Cerebellar nuclear complex (tissue), 1 donor: ENCODE measurements around the gene SPESP1.

ENCODE experiments used
- DNase-seq, 2 experiments: peaks; one replicate each; lab custom pipeline; 2025; lab: John Stamatoyannopoulos, UW

SPESP1 gene

DNA sequence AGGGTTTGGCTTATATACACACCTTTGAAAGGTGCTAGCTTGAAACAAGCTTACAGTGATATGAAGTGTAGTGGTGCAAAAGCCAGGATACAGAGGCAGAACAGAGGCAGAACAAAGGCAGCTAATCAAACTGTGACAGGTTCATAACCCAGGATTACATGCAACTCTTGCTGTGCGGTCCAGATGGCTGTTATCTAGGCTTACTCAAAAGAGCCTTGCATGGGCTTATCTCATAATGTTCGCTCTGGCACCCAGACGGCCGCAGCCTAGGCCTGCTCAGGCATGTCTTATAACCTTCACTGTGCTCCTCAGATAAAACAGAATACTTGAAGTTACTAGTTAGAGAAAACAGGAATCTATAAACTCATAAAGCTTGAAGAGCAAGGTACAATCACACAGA is 61.4 kb downstream of the SPESP1 start:
- DNase-seq = peak in 1 of 2 experiments; percentile 20

DNA sequence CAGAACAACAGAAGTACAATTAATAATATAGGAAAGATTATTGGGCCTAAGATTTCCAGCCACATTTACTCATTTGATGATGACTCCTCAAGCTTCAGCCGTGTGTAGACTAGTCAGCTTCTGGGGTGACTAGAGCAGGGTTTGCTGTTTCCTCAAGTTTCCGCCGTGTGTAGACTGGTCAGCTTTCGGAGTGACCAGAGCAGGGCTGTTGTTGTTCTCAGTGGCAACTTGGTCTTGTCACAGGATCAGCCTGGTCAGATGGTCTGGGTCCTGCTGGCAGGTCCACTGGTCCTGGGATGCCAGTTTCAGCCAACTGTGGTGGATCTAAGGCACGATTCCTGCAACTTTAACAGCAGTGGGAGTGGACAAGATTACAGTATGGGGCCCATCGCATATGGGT is 62.4 kb downstream of the SPESP1 start:
- no peak for DNase-seq

DNA sequence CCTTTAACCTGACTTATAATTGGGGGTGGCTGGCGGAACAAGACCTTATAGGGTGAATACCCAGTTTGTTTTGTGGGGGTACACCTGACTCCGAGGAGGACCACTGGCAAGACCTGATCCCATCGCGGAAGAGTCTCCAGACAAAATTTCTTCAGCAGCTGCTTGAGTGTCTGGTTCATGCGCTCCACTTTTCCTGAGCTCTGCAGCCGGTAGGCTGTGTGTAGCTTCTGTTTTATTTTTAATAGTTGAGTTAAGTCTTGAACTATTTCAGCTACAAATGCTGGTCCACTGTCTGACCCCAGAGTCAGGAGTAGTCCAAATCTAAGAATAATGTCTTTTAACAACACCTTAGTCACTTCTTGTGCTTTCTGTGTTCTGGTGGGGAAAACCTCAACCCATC is 63.0 kb downstream of the SPESP1 start:
- no peak for DNase-seq

DNA sequence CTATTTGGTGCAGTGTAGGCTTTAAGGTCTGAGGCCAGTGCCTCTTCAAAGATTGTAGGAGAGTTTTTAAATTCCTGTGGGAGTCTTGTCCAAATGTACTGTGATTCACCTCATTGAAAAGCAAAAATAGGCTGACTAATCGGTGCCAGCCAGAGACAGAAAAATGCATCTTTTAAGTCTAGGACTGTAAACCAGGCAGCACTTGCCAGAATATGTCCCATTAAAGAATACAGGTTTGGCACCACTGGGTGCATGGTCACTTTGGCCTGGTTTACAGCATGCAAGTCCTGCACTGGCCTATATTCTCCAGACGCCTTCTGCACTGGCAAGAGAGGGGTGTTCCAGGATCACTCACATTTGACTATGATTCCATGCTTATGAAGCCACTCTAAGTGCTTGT is 63.8 kb downstream of the SPESP1 start:
- no peak for DNase-seq

DNA sequence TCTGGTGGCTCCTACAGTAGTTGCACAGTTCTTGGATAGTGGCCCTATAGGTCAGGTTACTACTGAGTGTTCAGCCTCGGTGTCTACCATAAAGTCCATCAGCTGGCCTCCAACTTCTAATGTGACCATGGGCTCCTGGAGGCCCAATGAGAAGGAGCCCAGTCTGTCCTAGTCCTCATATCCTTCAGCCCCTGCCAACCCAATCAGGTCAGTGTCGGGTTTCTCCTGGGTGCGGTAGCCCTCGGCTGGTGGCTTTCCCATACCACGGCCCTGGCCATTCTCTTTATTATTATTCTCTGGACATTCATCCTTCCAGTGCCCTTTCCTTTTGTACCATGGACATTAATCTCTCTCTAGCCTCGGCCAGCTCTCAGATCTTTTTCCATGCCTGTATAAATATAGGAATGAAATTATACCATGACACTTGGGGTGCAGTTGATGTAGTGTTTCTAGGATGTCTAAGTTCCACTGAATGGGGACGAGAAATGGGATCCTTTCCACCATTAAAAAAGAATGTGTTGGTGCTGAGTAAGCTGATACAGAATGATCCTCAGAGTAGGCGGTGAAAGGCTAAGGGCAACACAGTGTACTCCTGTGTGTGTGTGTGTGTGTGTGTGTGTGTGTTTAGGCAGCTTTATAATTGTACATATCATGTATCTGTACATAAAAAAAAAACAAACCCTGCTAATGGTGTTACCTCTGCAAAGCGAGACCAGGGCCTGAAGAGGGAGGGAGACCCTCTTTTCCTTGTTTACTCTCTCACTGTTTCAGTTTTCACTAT is 64.8 kb downstream of the SPESP1 start:
- no peak for DNase-seq
